Measurements from ENCODE around the gene P2RX2.

GRCh38 chr12:132619386-132620112 lies 973 bp downstream of the P2RX2 start:
- TF ChIP-seq TCF7L2 (IDR thresholded peaks at IDR 0.05; ENCODE audit: borderline replicate concordance, extremely low read depth, insufficient read depth, insufficient read length), result no peak
- no peak for TF ChIP-seq CTCF (IDR thresholded peaks at IDR 0.05 in 2 of 3, conservative IDR thresholded peaks at IDR 0.05 in 1 of 3; ENCODE audit: borderline replicate concordance in 1 of 3, insufficient read depth in 1 of 3, low read depth in 2 of 3, low read length in 2 of 3)
- TF ChIP-seq EZH2 (IDR thresholded peaks at IDR 0.05), result no peak

Data from HCT116 (cell line).